ENCODE data around the gene BRD9. TPM values are rescaled to one million over a fixed set of nuclear protein-coding genes. Genes with fewer than 3 reads are reported as not detected.
A peak's percentile ranks its signal among the peaks of the same experiment; 100 is the strongest.
"Not testable (repeated sequence)": the region's sequence is repeated elsewhere in the genome, so short reads cannot be mapped to it uniquely, and the experiment has no call there.

BRD9 gene
- total RNA-seq, 1 donor from 2014 or later, result 47.4 TPM

GRCh38 chr5:837621-838121 lies 54.9 kb downstream of the BRD9 start:
- H3K4me1 ChIP-seq; H3K27me3 ChIP-seq; H3K9me3 ChIP-seq; H3K36me3 ChIP-seq; H3K27ac ChIP-seq; H3K4me3 ChIP-seq; DNase-seq (ENCODE audit: extremely low spot score in 2 of 2); intact Hi-C loops (cut with DNase I): not testable (repeated sequence)

- H3K27me3 ChIP-seq; intact Hi-C loops (cut with DNase I); H3K4me3 ChIP-seq; H3K36me3 ChIP-seq; H3K9me3 ChIP-seq; H3K27ac ChIP-seq; H3K4me1 ChIP-seq: not testable (repeated sequence)
- peak in 1 of 2 donors; percentile 67 for DNase-seq (ENCODE audit: extremely low spot score in 2 of 2)
Measured at GRCh38 chr5:835933-836612, 56.5 kb downstream of the BRD9 start.

- H3K27ac ChIP-seq; H3K27me3 ChIP-seq; H3K9me3 ChIP-seq; intact Hi-C loops (cut with DNase I); H3K36me3 ChIP-seq; H3K4me3 ChIP-seq; H3K4me1 ChIP-seq: not testable (repeated sequence)
- peak in 1 of 2 donors; percentile 12 for DNase-seq (ENCODE audit: extremely low spot score in 2 of 2)
Measured at GRCh38 chr5:834013-834412, 58.6 kb downstream of the BRD9 start.

GRCh38 chr5:828194-828593 lies 64.4 kb downstream of the BRD9 start:
- intact Hi-C loops (cut with DNase I); H3K4me1 ChIP-seq; H3K36me3 ChIP-seq; H3K27me3 ChIP-seq; H3K27ac ChIP-seq; H3K4me3 ChIP-seq; H3K9me3 ChIP-seq: not testable (repeated sequence)
- DNase-seq (ENCODE audit: extremely low spot score in 2 of 2), result peak in 1 of 2 donors; percentile 28

DNA sequence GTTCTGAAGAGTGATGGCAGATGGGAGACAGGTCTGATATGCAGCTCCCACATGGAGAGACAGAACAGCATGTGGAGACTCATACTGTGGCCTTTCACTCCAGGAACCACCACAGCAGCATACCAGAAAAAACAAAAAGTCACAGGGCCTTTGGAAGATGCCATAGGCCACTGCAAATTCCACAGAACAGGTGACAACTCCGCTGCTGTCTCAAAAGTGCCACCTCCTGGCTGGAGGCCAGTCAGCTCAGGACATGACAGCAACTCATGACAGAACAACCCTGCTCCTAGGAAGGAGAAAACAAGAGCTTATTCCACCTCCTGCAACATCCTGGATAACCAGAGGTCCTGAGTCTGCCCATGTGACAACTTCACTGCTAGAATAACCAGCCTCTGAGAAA lies 67.1 kb downstream of the BRD9 start:
- H3K4me3 ChIP-seq; intact Hi-C loops (cut with DNase I); H3K4me1 ChIP-seq; H3K9me3 ChIP-seq; H3K36me3 ChIP-seq; H3K27ac ChIP-seq; H3K27me3 ChIP-seq: not testable (repeated sequence)
- DNase-seq (ENCODE audit: extremely low spot score in 2 of 2), result peak in 1 of 2 donors; percentile 93

- TF ChIP-seq POLR2A (IDR thresholded peaks at IDR 0.05), result no peak
- TF ChIP-seq POLR2AphosphoS5 (IDR thresholded peaks at IDR 0.05; ENCODE audit: insufficient read depth in 1 of 2, low read depth in 1 of 2), result no peak
- no peak for TF ChIP-seq CTCF (IDR thresholded peaks at IDR 0.05)
- Histone ChIP-seq H3K9me3 (no peaks in the 10 kb centered on the region), H3K4me3 (no peak overlapping the region), H3K27me3 (no peaks in the 10 kb centered on the region), H3K4me1 (no peaks in the 10 kb centered on the region), H3K27ac (no peak overlapping the region), H3K36me3 (no peaks in the 10 kb centered on the region)
- intact Hi-C loops (cut with DNase I), result no loop called here
- DNase-seq (ENCODE audit: extremely low spot score in 2 of 2), result no peak
Measured at GRCh38 chr5:821504-821903, 71.1 kb downstream of the BRD9 start.

DNA sequence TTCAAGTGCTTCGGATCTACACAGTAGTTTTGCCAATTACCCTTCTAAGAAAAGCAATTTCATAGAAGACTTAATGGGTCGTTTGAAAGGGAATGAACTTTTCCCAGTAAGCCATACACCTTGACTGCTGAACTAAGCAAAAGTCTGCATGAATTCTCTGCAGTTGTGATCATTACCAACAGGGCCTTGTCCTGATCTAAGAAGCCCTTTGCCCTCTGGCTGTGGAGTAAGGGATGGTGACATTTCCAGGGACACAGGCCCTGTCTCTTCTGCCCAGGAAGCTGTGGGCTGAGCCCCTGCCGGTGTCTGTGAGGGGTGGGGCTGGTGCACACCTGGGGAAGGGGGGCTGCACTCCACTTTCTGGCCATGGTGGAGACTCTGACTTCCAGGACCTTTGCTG lies 72.4 kb downstream of the BRD9 start:
- Histone ChIP-seq H3K4me1 (no peaks in the 10 kb centered on the region), H3K36me3 (no peaks in the 10 kb centered on the region), H3K4me3 (no peak overlapping the region), H3K27ac (no peak overlapping the region), H3K9me3 (peaks cover 7% of the 10 kb centered on the region), H3K27me3 (no peaks in the 10 kb centered on the region)
- intact Hi-C loops (cut with DNase I), result no loop called here
- no peak for DNase-seq (ENCODE audit: extremely low spot score in 2 of 2)
- no peak for TF ChIP-seq POLR2A (IDR thresholded peaks at IDR 0.05)
- TF ChIP-seq CTCF (IDR thresholded peaks at IDR 0.05), result no peak
- no peak for TF ChIP-seq POLR2AphosphoS5 (IDR thresholded peaks at IDR 0.05; ENCODE audit: insufficient read depth in 1 of 2, low read depth in 1 of 2)

- Histone ChIP-seq H3K36me3 (no peaks in the 10 kb centered on the region), H3K9me3 (peaks cover 7% of the 10 kb centered on the region), H3K4me1 (no peaks in the 10 kb centered on the region), H3K4me3 (no peak overlapping the region), H3K27ac (no peak overlapping the region), H3K27me3 (no peaks in the 10 kb centered on the region)
- no peak for DNase-seq (ENCODE audit: extremely low spot score in 2 of 2)
- TF ChIP-seq POLR2AphosphoS5 (IDR thresholded peaks at IDR 0.05; ENCODE audit: insufficient read depth in 1 of 2, low read depth in 1 of 2), result no peak
- no peak for TF ChIP-seq POLR2A (IDR thresholded peaks at IDR 0.05)
- no peak for TF ChIP-seq CTCF (IDR thresholded peaks at IDR 0.05)
- intact Hi-C loops (cut with DNase I), result no loop called here
Measured at GRCh38 chr5:819078-819477, 73.5 kb downstream of the BRD9 start.

All from vagina (tissue), 2 donors.